ENCODE measurements around the gene PRM1.
A peak's percentile ranks its signal among the peaks of the same experiment; 100 is the strongest.

PRM1 gene, protein sequence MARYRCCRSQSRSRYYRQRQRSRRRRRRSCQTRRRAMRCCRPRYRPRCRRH

GRCh38 chr16:11280616-11281522 lies at the start of gene PRM1:
Gene PRM1, minus strand, starts transcription at chr16:11281330. Its CDS starts 92 bp downstream, at chr16:11281238.
- no peak for DNase-seq

DNA sequence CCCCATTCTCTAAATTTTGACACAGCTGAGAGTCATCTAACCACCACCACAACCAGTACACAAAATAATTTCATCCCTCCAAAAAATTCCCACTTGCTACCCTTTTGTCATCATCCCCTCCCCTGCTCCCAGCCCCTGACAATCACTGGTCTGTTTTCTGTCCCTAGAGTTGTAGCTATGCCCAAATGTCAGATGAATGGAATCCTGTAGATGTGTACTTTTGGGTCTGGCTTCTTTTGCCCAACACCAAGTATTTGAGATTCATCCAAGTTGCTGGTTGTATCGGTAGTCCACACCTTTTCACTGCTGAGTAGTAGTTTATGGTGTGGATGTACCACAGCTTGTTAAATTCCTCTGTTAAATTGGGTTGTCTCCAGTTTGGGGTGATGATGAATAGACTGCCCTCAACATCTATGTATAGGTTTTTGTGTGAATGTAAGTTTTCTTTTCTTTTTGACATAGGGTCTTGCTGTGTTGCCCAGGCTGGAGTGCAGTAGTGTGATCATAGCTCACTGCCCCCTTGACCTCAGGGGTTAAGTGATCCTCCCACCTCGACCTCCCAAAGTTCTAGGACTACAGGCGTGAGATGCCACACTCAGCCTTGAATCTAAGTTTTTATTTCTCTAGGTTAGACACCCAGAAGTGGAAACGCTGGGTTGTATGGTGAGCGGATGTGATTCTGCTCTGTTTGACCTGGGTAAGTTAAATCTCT lies 49.6 kb upstream of the PRM1 start:
- DNase-seq, result no peak

DNA sequence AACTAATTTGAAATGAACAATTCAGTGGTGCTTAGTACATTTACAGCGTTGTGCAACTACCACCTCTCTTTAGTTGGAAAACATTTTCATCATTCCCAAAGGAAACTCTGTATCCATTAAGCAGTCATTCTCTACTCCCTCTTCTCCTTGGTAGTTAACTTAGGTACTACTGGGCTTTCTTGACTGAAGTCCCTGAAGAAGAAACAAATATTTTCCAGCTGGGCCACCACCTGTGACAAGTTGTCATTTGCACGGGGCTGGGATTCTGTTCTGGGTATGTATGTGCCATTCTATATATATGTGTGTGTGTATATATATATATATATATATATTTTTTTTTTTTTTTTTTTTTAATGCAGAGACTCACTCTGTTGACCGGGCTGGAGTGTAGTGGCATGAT lies 48.8 kb upstream of the PRM1 start:
- DNase-seq, result no peak

GRCh38 chr16:11329071-11329491 lies 48.0 kb upstream of the PRM1 start:
- DNase-seq, result no peak

DNA sequence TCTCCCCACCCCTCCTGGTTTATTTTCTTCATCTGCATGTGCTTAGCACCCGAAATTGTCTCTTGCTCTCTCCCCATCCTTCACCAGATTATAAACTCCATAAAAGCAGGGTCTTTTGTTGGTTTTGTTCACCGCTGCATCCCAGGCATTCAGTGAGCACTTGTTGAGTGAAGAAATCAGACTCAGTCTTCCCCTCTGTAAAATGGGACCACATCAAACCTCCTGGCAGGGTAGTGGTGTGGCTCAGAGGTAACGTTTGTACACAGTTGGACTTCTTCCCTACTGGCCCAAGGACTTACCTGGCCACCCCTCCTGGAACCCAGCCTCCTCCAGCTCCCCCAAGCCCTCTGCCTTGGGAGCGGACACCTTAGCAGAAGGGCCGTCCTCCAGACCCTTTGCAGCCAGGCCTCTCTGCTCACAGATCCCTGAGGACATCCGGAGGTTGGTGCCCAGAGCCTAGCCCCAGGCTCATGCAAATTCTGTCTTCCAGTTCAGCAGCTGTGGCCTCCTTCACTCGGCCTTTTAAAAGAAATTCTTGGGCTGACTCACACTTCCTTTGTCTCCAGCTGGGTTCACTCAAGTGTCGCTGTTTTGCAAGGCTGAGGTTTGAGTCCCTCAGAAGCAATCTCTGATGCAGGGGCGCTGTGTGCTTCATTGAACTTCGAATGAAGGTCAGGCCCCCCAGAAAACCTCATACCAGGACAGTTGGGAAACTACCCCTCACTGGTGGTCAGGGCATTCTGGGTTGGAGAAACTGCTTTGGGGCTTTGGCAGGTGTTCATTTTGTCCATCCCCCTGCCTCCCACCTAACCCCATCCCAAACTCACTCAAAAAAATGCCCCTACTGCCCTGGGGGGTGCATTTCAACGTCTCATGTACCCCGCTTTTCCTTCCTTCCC lies 47.3 kb upstream of the PRM1 start:
- peak; percentile 47 to 51 for DNase-seq

GRCh38 chr16:11327277-11328171 lies 46.4 kb upstream of the PRM1 start:
- no peak for DNase-seq

GRCh38 chr16:11326737-11327276 lies 45.7 kb upstream of the PRM1 start:
- no peak for DNase-seq

GRCh38 chr16:11326084-11326736 lies 45.1 kb upstream of the PRM1 start:
- DNase-seq, result no peak

- DNase-seq, result no peak
Observed at GRCh38 chr16:11325404-11326083, 44.4 kb upstream of the PRM1 start.

- DNase-seq, result no peak
Observed at GRCh38 chr16:11323551-11324336, 42.6 kb upstream of the PRM1 start.

DNA sequence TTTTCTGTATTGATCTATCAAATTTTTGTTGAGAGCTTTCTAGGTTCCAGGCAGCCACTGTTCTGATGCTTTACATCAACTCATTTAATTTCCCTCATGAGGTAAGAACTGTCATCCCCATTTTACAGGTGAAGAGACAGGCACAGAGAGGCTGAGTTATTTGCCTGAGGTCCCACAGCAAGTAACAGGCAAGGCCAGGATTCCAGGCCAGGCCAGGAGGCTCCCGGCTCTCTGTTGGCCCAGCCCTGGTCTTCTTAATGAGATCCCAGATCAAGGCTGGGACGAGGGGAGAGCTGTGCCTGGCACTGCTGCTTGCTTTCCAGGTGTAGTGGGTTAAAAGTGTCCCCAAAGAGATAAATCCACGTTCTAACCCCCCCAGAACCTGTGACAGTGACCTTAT lies 41.7 kb upstream of the PRM1 start:
- no peak for DNase-seq

- no peak for DNase-seq
Observed at GRCh38 chr16:11321662-11322061, 40.5 kb upstream of the PRM1 start.

DNA sequence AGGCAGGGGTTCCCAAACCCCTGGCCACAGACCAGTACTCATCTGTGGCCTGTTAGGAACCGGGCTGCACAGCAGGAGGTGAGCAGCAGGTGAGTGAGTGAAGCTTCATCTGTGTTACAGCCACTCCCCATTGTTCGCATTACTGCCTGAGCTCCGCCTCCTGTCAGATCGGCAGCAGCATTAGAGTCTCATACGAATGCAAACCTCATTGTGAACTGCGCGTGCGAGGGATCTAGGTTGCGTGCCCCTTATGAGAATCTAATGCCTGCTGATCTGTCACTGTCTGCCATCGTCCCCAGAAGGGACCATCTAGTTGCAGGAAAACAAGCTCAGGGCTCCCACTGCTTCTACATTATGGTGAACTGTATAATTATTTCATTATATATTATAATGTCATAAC lies 39.0 kb upstream of the PRM1 start:
- no peak for DNase-seq

DNA sequence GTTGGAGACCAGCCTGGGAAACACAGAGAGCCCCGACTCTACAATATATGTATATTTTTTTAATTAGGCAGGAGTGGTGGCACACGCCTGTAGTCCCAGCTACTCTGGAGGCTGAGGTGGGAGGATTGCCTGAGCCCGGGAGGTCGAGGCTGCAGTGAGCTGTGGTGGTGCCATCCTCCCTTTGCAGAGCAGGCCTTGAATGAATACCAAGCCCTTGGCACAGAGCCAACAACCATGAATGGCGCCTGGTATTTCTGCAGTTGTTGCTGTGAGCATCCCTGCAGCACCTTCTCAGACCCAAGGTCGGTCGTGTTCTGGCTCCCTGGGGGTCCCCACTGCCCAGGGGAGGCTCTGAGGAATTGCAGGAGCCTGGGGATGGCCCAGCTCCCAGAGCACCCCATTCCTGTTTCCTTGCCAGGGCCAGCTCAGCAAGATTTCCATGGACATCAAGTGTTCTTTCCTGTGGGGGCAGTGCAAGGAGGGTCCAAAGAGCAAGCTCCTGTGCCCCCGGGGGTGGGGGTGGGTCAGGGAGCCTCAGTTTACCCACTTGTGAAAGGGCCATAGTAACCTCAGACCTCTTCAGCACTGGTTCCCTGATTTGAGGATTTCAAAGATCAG lies 38.5 kb upstream of the PRM1 start:
- no peak for DNase-seq

- DNase-seq, result no peak
Observed at GRCh38 chr16:11318817-11319216, 37.7 kb upstream of the PRM1 start.

GRCh38 chr16:11316331-11317015 lies 35.3 kb upstream of the PRM1 start:
- DNase-seq, result no peak

GRCh38 chr16:11315510-11315909 lies 34.4 kb upstream of the PRM1 start:
- no peak for DNase-seq

GRCh38 chr16:11314309-11314894 lies 33.3 kb upstream of the PRM1 start:
- DNase-seq, result no peak

Data from stimulated activated CD4-positive, alpha-beta T cell treated with anti-CD3 and anti-CD28 coated beads, Interleukin-2, amount 100 ng/mL, for 24 hours (primary cell).